Keratinocyte (primary cell): Measurements from ENCODE around the gene TOMT. TPM values are rescaled to one million over a fixed set of nuclear protein-coding genes. Genes with fewer than 3 reads are reported as not detected.

Experiments used
- DNase-seq: peaks from one replicate; pipeline ENCODE4 v3.0.0-alpha.2; 2011; ENCODE audit warnings: low read depth, missing footprints, low spot score
- FAIRE-seq: peaks from 2 replicates; lab custom pipeline; 2011; peaks lifted over from hg19 to GRCh38; lab: Jason Lieb, UNC
- H2AFZ ChIP-seq: 2 replicates; pipeline ENCODE4 v1.6.0; 2012; ENCODE audit warnings: low read length, control low read depth, inconsistent platforms; ENCODE audit not compliant: control insufficient read depth
- H3K27ac ChIP-seq: 2 replicates; pipeline ENCODE4 v1.5.1; 2011; ENCODE audit warnings: low read length; ENCODE audit not compliant: control insufficient read depth, insufficient read depth
- H3K27me3 ChIP-seq: 3 replicates; pipeline ENCODE4 v1.6.0; 2011; ENCODE audit warnings: low read length; ENCODE audit not compliant: control insufficient read depth, insufficient read depth; ENCODE audit errors: extremely low read depth
- H3K36me3 ChIP-seq, 2 experiments: 2 replicates in 1 of 2; 3 replicates in 1 of 2; pipeline ENCODE4 v1.5.1; 2011; ENCODE audit warnings: low read length in 2 of 2, mild to moderate bottlenecking in 1 of 2; ENCODE audit not compliant: control insufficient read depth in 2 of 2, insufficient read depth in 2 of 2; ENCODE audit errors: extremely low read depth in 1 of 2
- H3K4me1 ChIP-seq: 3 replicates; pipeline ENCODE4 v1.5.1; 2011; ENCODE audit warnings: low read length; ENCODE audit not compliant: control insufficient read depth, insufficient read depth; ENCODE audit errors: extremely low read depth
- H3K4me2 ChIP-seq: 3 replicates; pipeline ENCODE4 v1.6.0; 2011; ENCODE audit warnings: low read depth, low read length; ENCODE audit not compliant: control insufficient read depth, insufficient read depth; ENCODE audit errors: extremely low read depth
- H3K4me3 ChIP-seq, 3 experiments: fragments of 200-600 bp in 1 of 3; sonication (generic) in 1 of 3; 2 replicates in 2 of 3; 3 replicates in 1 of 3; pipeline ENCODE4 v1.5.1; 2011 to 2016; ENCODE audit warnings: low read length in 3 of 3, mild to moderate bottlenecking in 3 of 3, control low read depth in 2 of 3, inconsistent platforms in 1 of 3, low read depth in 1 of 3, mixed read lengths in 1 of 3, mixed run types in 1 of 3, moderate library complexity in 1 of 3; ENCODE audit not compliant: control insufficient read depth in 2 of 3, insufficient read depth in 2 of 3; ENCODE audit errors: extremely low read depth in 1 of 3
- H3K79me2 ChIP-seq: 2 replicates; pipeline ENCODE4 v1.6.0; 2012; ENCODE audit warnings: low read length; ENCODE audit not compliant: control insufficient read depth, insufficient read depth
- H3K9ac ChIP-seq: 3 replicates; pipeline ENCODE4 v1.6.0; 2011; ENCODE audit warnings: low read length; ENCODE audit not compliant: control insufficient read depth, insufficient read depth; ENCODE audit errors: extremely low read depth
- H3K9me1 ChIP-seq: 3 replicates; pipeline ENCODE4 v1.6.0; 2011; ENCODE audit warnings: low read length; ENCODE audit not compliant: control insufficient read depth, insufficient read depth; ENCODE audit errors: extremely low read depth
- H3K9me3 ChIP-seq: 2 replicates; pipeline ENCODE4 v1.5.1; 2012; ENCODE audit warnings: low read depth, low read length; ENCODE audit not compliant: control insufficient read depth
- H4K20me1 ChIP-seq: 3 replicates; pipeline ENCODE4 v1.6.0; 2011; ENCODE audit warnings: low read length; ENCODE audit not compliant: control insufficient read depth, insufficient read depth; ENCODE audit errors: extremely low read depth
- EZH2 ChIP-seq: IDR thresholded peaks from one replicate; pipeline ENCODE4 v1.6.1; 2012; ENCODE audit warnings: inconsistent platforms, mild to moderate bottlenecking, low read length, moderate library complexity
- dilution Hi-C: fragments of 300-500 bp; cut with MboI; formaldehyde crosslinking; loops from one replicate; pipeline ENCODE4 v1.7.0; 2020; ENCODE audit warnings: low sequenced_read_pairs; ENCODE audit not compliant: extremely low pct_ligation_motif_present
- polyA plus RNA-seq, 5 experiments: library from polyadenylated mRNA; depleted of rRNA in 3 of 5; stranded (reverse) in 3 of 5; stranded (forward) in 1 of 5; unstranded in 1 of 5; fragments of >200 nt; gene quantifications; 1 replicate in 1 of 5; 2 replicates in 3 of 5; 3 replicates in 1 of 5; pipeline versions ENCODE4 v1.2.1 to v1.2.3, GENCODE V29; 2011 to 2012; ENCODE audit warnings: missing spikeins in 2 of 5, low read depth in 1 of 5, low replicate concordance in 1 of 5
- TF ChIP-seq, protein P1 (sequence below), 3 experiments: IDR thresholded peaks in 1 of 3; conservative IDR thresholded peaks in 1 of 3; optimal IDR thresholded peaks in 1 of 3; 2 replicates in 2 of 3; 3 replicates in 1 of 3; pipeline versions ENCODE3 to v1.5.1; 2011; ENCODE audit warnings: low read length in 3 of 3, mild to moderate bottlenecking in 3 of 3, moderate library complexity in 2 of 3, control low read depth in 1 of 3, inconsistent platforms in 1 of 3; ENCODE audit not compliant: insufficient read depth in 2 of 3; ENCODE audit errors: extremely low read depth in 1 of 3

Gene TOMT
- polyA plus RNA-seq, 1 donor (not counting 4 experiments of a cell fraction or from before 2014, with no cell fraction given) = not detected

GRCh38 chr11:72114570-72114969 is 8.8 kb downstream of the TOMT start:
- Histone ChIP-seq H3K9ac (peak overlapping the region; percentile 55), H3K4me3 (peak overlapping the region; percentile 37 to 50 (median 40)), H4K20me1 (no peaks in the 10 kb centered on the region), H3K9me3 (no peaks in the 10 kb centered on the region), H3K9me1 (no peaks in the 10 kb centered on the region), H3K27me3 (no peaks in the 10 kb centered on the region), H3K4me1 (peaks cover 46% of the 10 kb centered on the region), H3K79me2 (peaks cover 4% of the 10 kb centered on the region), H3K36me3 (peaks cover 8% of the 10 kb centered on the region in 2 experiments), H3K4me2 (peak overlapping the region; percentile 85), H2AFZ (peak overlapping the region; percentile 51), H3K27ac (peak overlapping the region; percentile 99)
- peak; percentile 64 for DNase-seq
- no peak for TF ChIP-seq EZH2
- TF ChIP-seq, protein P1, sequence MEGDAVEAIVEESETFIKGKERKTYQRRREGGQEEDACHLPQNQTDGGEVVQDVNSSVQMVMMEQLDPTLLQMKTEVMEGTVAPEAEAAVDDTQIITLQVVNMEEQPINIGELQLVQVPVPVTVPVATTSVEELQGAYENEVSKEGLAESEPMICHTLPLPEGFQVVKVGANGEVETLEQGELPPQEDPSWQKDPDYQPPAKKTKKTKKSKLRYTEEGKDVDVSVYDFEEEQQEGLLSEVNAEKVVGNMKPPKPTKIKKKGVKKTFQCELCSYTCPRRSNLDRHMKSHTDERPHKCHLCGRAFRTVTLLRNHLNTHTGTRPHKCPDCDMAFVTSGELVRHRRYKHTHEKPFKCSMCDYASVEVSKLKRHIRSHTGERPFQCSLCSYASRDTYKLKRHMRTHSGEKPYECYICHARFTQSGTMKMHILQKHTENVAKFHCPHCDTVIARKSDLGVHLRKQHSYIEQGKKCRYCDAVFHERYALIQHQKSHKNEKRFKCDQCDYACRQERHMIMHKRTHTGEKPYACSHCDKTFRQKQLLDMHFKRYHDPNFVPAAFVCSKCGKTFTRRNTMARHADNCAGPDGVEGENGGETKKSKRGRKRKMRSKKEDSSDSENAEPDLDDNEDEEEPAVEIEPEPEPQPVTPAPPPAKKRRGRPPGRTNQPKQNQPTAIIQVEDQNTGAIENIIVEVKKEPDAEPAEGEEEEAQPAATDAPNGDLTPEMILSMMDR (optimal IDR thresholded peaks at IDR 0.05 in 1 of 3, IDR thresholded peaks at IDR 0.05 in 1 of 3, conservative IDR thresholded peaks at IDR 0.05 in 1 of 3; ENCODE audit: extremely low read depth in 1 of 3, insufficient read depth in 2 of 3, low read length in 3 of 3) = no peak
- FAIRE-seq = peak; percentile 20
- dilution Hi-C loops = no loop called here

GRCh38 chr11:72116019-72116755 is 10.5 kb downstream of the TOMT start:
- DNase-seq = no peak
- Histone ChIP-seq H3K4me3 (peak overlapping the region in 1 of 3 experiments; percentile 37), H3K9me3 (no peaks in the 10 kb centered on the region), H3K4me2 (peak overlapping the region; percentile 85), H3K36me3 (peaks cover 4 to 12% of the 10 kb centered on the region in 2 experiments), H3K27ac (peak overlapping the region; percentile 99), H3K27me3 (no peaks in the 10 kb centered on the region), H4K20me1 (no peaks in the 10 kb centered on the region), H3K9me1 (no peaks in the 10 kb centered on the region), H3K4me1 (peaks cover 46% of the 10 kb centered on the region), H3K79me2 (peaks cover 4% of the 10 kb centered on the region), H3K9ac (no peak overlapping the region), H2AFZ (no peak overlapping the region)
- dilution Hi-C loops = no loop called here
- peak; percentile 13 for FAIRE-seq
- TF ChIP-seq, protein P1 (optimal IDR thresholded peaks at IDR 0.05 in 1 of 3, IDR thresholded peaks at IDR 0.05 in 1 of 3, conservative IDR thresholded peaks at IDR 0.05 in 1 of 3; ENCODE audit: extremely low read depth in 1 of 3, insufficient read depth in 2 of 3, low read length in 3 of 3) = no peak
- TF ChIP-seq EZH2 = no peak
